NCI-H1694 treated with DMSO at 0.1 percent for 48 hours (cell line): ENCODE results near the gene KIF21A.

Experiments
- DNase-seq: peaks from one replicate; lab custom pipeline; 2025; lab: John Stamatoyannopoulos, UW

The KIF21A gene

DNA sequence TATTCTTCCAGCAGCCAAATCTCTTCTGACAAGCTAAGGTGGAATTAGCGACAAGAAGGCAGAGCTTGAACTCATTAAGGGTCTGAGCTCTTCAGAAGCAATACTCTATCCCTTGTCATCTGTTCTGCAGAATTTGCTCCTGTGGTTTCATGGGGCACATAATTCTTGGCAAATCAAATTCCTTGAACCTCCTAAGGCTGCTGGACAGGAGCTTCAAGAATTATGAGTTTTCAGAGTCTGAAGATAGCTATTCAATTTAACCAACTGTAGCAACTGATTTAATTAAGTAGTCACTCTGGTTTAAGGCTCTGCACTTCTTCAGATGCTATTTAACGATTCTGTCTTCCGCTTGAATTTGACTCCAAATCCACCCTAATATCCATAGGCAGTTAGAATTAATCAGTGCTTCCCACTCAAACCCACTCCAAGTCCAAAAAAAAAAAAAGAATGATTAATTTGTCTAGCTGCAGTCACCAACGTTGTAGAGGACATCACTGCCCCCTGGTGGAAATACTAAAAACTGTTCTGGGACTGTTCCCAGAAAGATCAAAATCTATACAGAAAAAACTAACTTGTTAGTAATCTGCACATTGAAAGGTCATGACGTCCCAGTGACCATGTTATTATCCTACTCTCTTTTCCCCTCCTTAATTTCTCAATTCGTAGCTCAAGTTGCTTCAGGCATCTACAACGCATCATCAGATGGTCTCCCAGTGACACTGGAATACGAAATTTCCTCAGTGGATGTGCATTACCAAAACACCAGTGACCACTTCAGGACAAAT is 169.9 kb downstream of the KIF21A start:
- peak; percentile 26 for DNase-seq

DNA sequence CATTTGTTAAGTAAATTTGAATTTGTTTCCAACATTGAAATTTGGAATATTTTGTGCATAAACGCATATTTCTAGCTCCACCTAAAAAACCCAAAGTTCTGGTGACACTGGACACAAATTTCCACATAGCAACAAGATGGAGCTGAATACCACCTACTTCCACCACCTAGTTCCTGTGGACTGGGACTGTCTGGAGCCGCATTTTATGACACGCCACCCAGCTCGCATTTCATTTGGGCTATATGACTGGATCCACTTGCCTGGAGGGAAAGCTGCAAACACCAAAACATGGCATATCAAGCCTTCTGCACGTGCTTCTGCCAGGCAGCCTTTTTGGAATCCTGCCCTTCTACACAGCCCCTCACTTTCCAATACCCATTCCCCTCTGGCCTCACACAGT is 173.4 kb downstream of the KIF21A start:
- DNase-seq = no peak

- DNase-seq = no peak
Measured at GRCh38 chr12:39267886-39268285, 175.0 kb downstream of the KIF21A start.

DNA sequence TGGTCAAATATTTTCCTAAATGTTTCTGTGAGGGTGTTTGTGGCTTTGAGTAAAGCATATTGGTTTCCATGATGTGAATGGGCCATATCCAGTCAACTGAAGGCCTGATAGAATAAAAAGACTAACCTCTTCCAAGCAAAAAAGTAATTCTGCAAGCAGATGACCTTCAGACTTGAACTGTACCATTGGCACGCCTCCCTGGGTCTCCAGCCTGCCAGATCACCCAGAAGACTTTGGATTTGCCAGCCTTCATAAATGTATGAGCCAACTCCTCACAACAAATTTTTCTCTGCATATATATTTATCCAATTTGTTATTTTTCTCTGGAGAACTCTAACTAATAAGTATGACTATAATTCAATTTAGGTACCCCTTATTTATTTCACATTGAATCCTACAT is 190.3 kb downstream of the KIF21A start:
- no peak for DNase-seq
